GM12875 (cell line): ENCODE results near the gene CD164L2.

Experiments used
- H3K4me3 ChIP-seq: one replicate; pipeline ENCODE4 v1.5.1; 2011; ENCODE audit warnings: low read depth, low read length, control low read depth
- TF ChIP-seq, protein P1 (sequence below): IDR thresholded peaks from 2 replicates; pipeline ENCODE4 v1.5.1; 2011; ENCODE audit warnings: low read depth, mild to moderate bottlenecking, control low read depth, inconsistent platforms, low read length, moderate library complexity, borderline replicate concordance; ENCODE audit not compliant: insufficient read depth

Gene CD164L2

DNA sequence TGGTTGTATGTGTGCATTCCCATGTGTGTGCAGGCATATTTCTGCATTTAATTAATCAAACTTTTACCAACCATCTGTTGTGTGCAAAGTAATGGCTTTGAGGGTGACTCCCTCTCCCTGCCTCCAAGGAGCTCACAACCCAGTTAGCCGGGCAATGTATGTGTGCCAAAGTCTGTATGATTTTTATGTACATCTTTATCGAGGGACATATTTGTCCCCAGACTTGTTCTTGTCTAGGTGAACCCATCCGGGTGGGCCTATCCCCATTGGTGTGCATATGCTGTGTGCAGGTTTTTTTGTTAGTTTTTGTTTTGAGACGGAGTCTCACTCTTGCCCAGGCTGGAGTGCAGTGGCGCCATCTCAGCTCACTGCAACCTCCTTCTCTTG, 39.5 kb downstream of the CD164L2 start:
- TF ChIP-seq, protein P1, sequence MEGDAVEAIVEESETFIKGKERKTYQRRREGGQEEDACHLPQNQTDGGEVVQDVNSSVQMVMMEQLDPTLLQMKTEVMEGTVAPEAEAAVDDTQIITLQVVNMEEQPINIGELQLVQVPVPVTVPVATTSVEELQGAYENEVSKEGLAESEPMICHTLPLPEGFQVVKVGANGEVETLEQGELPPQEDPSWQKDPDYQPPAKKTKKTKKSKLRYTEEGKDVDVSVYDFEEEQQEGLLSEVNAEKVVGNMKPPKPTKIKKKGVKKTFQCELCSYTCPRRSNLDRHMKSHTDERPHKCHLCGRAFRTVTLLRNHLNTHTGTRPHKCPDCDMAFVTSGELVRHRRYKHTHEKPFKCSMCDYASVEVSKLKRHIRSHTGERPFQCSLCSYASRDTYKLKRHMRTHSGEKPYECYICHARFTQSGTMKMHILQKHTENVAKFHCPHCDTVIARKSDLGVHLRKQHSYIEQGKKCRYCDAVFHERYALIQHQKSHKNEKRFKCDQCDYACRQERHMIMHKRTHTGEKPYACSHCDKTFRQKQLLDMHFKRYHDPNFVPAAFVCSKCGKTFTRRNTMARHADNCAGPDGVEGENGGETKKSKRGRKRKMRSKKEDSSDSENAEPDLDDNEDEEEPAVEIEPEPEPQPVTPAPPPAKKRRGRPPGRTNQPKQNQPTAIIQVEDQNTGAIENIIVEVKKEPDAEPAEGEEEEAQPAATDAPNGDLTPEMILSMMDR, result no peak
- H3K4me3 ChIP-seq, result peak overlapping the region; percentile 50

DNA sequence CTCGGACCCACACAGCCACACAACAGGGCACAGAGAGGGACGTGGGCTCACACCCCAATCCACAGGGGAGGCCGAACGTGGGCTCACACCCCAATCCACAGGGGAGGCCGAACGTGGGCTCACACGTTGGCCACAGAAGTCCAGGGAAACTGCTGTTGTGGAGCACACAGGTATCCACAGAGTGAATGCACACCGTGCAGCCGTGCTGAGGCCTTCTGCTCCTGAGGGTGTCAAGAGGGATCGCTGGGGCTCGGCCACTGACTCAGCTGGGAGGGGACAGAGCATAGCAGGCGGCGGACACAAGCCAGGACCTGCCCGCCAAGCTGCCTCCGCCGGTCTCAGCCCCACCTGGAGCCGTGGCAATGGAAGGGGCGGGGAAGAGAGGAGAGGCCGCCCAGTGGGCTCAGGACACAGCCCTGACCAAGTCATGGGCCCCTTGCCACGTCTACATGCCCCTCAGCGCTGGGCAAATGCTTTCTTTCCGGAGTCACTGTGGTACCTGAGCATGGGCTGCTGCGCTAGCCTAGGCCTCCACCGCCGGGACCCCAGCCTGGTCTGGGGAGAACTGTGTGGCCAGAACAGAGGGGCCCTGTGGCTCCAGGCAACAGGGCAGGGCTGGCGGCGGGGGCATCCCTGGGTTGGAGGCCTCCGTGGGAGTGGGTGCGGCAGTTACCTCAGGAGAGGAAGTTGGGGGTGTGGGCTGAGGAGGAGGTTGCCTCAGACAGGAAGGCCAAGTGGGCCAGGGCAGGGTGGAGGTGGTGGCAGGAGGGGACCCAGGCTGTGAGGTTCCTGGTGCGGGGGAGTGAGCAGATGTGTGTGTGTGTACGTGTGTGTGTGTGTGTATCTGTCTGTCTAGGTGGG, 40.1 kb downstream of the CD164L2 start:
- H3K4me3 ChIP-seq, result peak overlapping the region; percentile 50
- TF ChIP-seq, protein P1, result no peak

DNA sequence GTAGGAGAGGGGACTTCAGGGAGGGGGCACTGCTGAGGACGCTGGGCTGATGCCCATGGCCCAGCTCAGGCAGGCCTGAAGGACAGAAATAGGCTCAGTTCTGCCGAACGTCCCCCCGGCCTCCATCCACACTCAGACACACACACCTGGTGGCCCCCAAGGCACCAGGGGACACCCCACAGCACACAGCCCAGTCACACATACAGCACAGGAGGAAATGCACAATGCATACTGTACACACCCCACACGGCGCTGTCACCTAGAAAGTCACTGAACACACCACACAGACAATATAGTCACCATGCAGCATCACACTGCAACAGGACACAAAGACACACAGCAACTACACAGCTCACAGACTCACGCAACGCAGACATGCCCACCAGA, 40.7 kb downstream of the CD164L2 start:
- peak overlapping the region; percentile 50 for H3K4me3 ChIP-seq
- TF ChIP-seq, protein P1, result no peak

DNA sequence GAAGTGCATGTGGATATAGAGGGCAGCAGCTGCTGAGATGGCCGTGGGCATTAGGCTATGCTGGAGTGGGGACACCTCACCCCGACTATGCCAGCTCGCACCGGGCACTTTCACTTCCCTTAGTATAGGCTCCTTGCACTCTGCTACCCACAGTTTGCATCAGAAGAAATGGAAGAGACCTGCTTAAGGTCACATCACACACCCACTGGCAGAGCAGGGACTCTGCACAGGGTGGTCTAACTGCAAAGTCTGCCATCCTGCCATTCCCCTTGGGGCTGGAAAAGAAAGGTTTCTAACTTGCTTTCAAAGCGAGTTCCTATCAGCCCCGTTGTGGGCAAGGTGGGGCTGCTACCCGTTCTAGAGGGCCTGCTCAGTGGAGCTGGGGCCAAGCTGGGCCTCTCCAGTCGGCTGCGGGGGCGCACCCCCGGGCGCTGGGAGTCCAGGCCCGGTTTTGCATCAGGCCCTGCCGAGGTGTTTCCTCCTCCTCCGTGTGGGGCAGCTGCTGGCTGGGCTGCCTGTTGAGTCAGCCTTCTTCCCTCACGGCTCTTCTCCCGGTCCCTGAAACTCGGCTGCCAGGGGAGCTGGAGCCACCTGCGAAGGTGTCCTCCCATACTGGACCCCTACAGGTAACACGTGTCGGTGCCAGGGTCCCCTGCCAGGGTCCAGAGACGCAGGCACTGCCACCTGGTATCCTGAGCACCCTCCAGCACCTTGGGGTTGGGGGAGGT, 41.4 kb downstream of the CD164L2 start, which contains the start of gene SYTL1:
Gene SYTL1 (plus strand): TSS at position 498 of the 728 bp plus-strand sequence. CDS start 3,313 bp downstream, outside the sequence.
- TF ChIP-seq, protein P1, result no peak
- peak within 1 kb of the TSS; percentile 50 for H3K4me3 ChIP-seq

DNA sequence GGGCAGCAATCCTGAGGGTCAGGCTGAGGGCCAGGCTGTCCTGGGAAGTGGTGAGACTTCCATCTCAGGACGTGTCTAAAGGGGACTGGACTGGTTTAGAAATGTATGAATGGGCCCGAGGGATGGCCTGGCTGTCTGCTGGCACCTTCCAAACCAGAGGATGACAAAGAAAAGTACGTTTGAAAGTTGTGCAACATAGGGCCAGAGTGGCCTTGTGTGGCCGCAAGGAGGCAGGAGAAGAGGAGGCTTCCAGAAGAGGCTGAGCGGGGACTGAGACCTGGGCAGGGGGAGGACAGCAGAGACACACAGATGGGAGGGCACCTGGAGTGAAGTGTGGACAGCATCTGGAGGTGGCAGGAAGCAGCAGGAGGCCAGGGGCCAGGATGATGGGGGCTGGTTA, 43.9 kb downstream of the CD164L2 start:
- TF ChIP-seq, protein P1, result no peak
- no peak overlapping the region for H3K4me3 ChIP-seq

DNA sequence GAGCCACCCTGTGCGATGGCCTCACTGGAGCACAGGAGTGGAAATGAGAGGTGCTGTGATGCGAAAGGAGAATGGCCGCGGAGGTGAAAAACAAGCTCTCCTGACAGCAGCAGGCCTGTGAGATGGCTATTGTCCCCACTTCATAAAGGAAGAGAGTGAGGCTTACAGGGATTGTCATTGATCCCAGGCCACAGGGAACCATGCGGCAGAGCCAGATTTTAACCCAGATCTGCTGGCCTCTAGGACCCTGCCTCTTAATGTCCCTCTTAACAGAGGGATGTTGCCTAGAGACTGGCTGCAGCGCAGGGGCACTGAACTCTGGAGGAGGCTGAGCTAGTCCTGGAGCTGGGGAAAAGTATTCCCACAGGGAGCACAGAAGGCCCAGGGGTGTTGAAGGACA, 44.4 kb downstream of the CD164L2 start:
- H3K4me3 ChIP-seq, result no peak overlapping the region
- TF ChIP-seq, protein P1, result no peak
